Uterus (tissue), 2 donors: ENCODE measurements around the gene HIVEP1.

Experiments used
- POLR2A ChIP-seq, 2 donors: fragments of 450-650 bp; IDR thresholded peaks; one replicate each; pipeline ENCODE4 v1.6.1; 2016; ENCODE audit warnings: antibody characterized with exemption in 2 of 2, mild to moderate bottlenecking in 1 of 2, moderate library complexity in 1 of 2
- TF ChIP-seq, protein P1 (sequence below), 4 experiments: fragments of 200-600 bp in 2 of 4; fragments of 450-650 bp in 2 of 4; sonication (generic) in 2 of 4; IDR thresholded peaks; one replicate each; pipeline ENCODE4 v1.5.1; 2016 to 2019; ENCODE audit warnings: antibody characterized with exemption in 4 of 4, mild to moderate bottlenecking in 2 of 4, moderate library complexity in 1 of 4

DNA sequence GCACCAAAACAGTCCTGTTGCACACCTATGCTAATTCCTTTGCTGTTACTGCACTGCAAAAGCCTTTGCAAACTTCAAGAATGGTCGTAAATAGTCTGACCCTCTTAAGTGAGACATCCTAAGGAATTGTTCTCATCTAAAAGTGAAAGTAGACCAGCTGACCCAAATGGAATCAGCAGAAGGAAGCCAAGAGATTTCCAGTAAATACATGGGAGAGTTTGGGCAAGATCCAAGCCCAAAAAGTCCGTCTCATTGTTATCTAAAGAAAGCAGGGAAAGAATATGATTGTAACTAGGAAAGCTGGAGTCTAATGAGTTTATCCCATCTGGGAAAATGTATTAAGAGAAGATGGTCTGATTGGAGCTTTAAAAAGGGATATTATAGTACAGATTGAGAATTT lies 43.0 kb upstream of the HIVEP1 start:
- TF ChIP-seq POLR2A (IDR thresholded peaks at IDR 0.05), result no peak
- TF ChIP-seq, protein P1, sequence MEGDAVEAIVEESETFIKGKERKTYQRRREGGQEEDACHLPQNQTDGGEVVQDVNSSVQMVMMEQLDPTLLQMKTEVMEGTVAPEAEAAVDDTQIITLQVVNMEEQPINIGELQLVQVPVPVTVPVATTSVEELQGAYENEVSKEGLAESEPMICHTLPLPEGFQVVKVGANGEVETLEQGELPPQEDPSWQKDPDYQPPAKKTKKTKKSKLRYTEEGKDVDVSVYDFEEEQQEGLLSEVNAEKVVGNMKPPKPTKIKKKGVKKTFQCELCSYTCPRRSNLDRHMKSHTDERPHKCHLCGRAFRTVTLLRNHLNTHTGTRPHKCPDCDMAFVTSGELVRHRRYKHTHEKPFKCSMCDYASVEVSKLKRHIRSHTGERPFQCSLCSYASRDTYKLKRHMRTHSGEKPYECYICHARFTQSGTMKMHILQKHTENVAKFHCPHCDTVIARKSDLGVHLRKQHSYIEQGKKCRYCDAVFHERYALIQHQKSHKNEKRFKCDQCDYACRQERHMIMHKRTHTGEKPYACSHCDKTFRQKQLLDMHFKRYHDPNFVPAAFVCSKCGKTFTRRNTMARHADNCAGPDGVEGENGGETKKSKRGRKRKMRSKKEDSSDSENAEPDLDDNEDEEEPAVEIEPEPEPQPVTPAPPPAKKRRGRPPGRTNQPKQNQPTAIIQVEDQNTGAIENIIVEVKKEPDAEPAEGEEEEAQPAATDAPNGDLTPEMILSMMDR (IDR thresholded peaks at IDR 0.05), result no peak
